ENCODE data around the gene ZFP36L1. TPM values are rescaled to one million over a fixed set of nuclear protein-coding genes. Genes with fewer than 3 reads are reported as not detected.

The ZFP36L1 gene
- total and polyA plus RNA-seq, 2 of the 13 experiments (the other 11 are each of a cell fraction or from before 2014, with no cell fraction given): 7.4 to 10.2 TPM

DNA sequence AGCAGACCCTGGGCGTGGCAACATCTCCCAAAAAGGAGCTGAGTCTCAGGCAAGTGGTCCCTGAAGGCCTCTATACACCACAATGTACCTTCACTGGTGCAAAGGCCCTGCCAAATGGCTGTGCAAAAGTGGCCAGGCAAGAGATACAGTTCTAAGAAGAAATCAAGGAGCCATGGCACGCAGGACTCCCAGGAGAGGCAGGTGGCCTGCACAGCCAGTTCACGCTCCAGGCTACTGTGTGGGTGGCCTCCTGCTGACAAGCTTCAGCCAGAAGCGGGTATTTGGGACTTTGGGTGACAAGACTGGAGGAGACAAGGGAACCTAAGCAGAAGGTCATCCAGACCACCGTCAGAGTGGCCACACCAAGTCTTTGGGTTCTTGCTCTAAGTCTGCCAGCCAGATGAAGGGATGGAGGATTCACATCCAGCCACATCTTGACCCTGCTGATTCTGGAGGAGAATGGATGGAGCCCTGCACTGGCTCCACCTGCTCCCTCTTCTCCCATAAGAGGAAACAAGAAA is 20.5 kb upstream of the ZFP36L1 start:
- no peak overlapping the region for H3K4me2 ChIP-seq (ENCODE audit: low read depth, low read length)
- H4K20me1 ChIP-seq (ENCODE audit: insufficient read depth, low read length): no peaks in the 10 kb centered on the region
- H3K36me3 ChIP-seq (replicated peaks in 1 of 2; ENCODE audit: control insufficient read depth in 1 of 2, insufficient read depth in 2 of 2, low read length in 2 of 2): no peaks in the 10 kb centered on the region
- ChIA-PET POLR2A (interaction anchor here (0.7 to 5.6 kb wide), 4 partner anchors 10 to 97 kb away, joined by 3 to 74 read pairs (median 24); partner anchors contain the start of gene ZFP36L1), CTCF (ENCODE audit: low intra/inter-chr PET ratio, low total read pairs) (no interaction called here)
- peaks cover 46% of the 10 kb centered on the region for H3K4me1 ChIP-seq (ENCODE audit: insufficient read depth, low read length)
- intact Hi-C loops (cut with micrococcal nuclease; ENCODE audit: unreplicated experiment) (loop anchor here (10.0 kb wide), 1 partner anchor 349 kb away; no protein-coding TSS in a partner anchor), in situ Hi-C loops (cut with HindIII; ENCODE audit: extremely low pct_ligation_motif_present, low pct_unique_long_range_greater_than_20kb) (loop anchor here (25.0 kb wide), 1 partner anchor 1201 kb away; the partner anchor contains the start of genes ARG2 and PIGH)
- no peaks in the 10 kb centered on the region for H3K27me3 ChIP-seq (ENCODE audit: control insufficient read depth in 1 of 2, insufficient read depth in 2 of 2, low read length in 2 of 2)
- no peak for ATAC-seq
- no peaks in the 10 kb centered on the region for H3K79me2 ChIP-seq (ENCODE audit: insufficient read depth, low read length)
- no peak overlapping the region for H2AFZ ChIP-seq (ENCODE audit: low read length)
- no peak for FAIRE-seq
- no TSS peak for BruUV-seq (replicated peaks)
- no peak overlapping the region for H3K27ac ChIP-seq (ENCODE audit: extremely low read length, insufficient read depth, low read length)
- no peak overlapping the region for H3K9ac ChIP-seq (ENCODE audit: insufficient read depth, low read depth, low read length)
- 81% methylated on average over 3 of the region's 5 CpGs for WGBS (ENCODE audit: low lambda C conversion rate)
- no peaks in the 10 kb centered on the region for H3K9me3 ChIP-seq (ENCODE audit: low read length)
- TF ChIP-seq SRSF1 (optimal IDR thresholded peaks at IDR 0.05; ENCODE audit: low read depth, low read length): no peak
- no peak for TF ChIP-seq ZHX1 (CRISPR knock-in tag; IDR thresholded peaks at IDR 0.05; ENCODE audit: low read depth)
- no peak for DNase-seq (ENCODE audit: low spot score)
- H3K4me3 ChIP-seq (replicated peaks in 1 of 3; ENCODE audit: insufficient read depth in 1 of 3, low read depth in 2 of 3, low read length in 3 of 3): no peak overlapping the region

DNA sequence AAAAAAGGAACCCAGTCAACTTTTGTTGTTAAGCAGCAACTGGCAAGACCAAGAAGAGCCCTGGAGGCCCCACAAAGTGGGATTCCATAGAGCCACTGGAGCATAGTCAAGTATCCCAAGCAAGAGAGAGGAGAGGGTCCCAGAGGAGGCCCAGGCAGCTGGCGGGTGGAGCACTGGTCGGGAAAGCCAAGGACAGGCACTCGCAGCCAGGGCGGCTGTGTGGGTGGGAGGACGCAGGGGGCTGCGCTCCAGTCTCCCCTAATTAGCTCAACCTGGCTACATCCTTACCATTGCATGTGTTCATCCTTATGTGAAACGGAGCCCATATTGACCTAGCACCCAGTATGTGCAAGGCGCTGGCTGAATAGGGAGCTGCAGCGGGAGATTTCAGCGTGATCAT is 18.3 kb upstream of the ZFP36L1 start:
- no peak overlapping the region for H3K4me3 ChIP-seq (replicated peaks in 1 of 3; ENCODE audit: insufficient read depth in 1 of 3, low read depth in 2 of 3, low read length in 3 of 3)
- no peaks in the 10 kb centered on the region for H3K36me3 ChIP-seq (replicated peaks in 1 of 2; ENCODE audit: control insufficient read depth in 1 of 2, insufficient read depth in 2 of 2, low read length in 2 of 2)
- H4K20me1 ChIP-seq (ENCODE audit: insufficient read depth, low read length): no peaks in the 10 kb centered on the region
- no peak overlapping the region for H3K9ac ChIP-seq (ENCODE audit: insufficient read depth, low read depth, low read length)
- no peaks in the 10 kb centered on the region for H3K9me3 ChIP-seq (ENCODE audit: low read length)
- DNase-seq (ENCODE audit: low spot score) (no peak), ATAC-seq (no peak), FAIRE-seq (no peak)
- peaks cover 47% of the 10 kb centered on the region for H3K4me1 ChIP-seq (ENCODE audit: insufficient read depth, low read length)
- H2AFZ ChIP-seq (ENCODE audit: low read length): no peak overlapping the region
- BruUV-seq (replicated peaks): no TSS peak
- ChIA-PET POLR2A (interaction anchor here (1.0 to 1.1 kb wide), 2 partner anchors 14 to 18 kb away, joined by 3 to 5 read pairs; partner anchors contain the start of gene ZFP36L1), CTCF (ENCODE audit: low intra/inter-chr PET ratio, low total read pairs) (no interaction called here)
- WGBS (ENCODE audit: low lambda C conversion rate): 87% methylated on average over 8 of the region's 10 CpGs
- in situ Hi-C loops (cut with HindIII; ENCODE audit: extremely low pct_ligation_motif_present, low pct_unique_long_range_greater_than_20kb) (loop anchor here (25.0 kb wide), 1 partner anchor 1199 kb away; the partner anchor contains the start of genes ARG2 and PIGH), intact Hi-C loops (cut with micrococcal nuclease; ENCODE audit: unreplicated experiment) (loop anchor here (10.0 kb wide), 1 partner anchor 346 kb away; no protein-coding TSS in a partner anchor)
- no peaks in the 10 kb centered on the region for H3K79me2 ChIP-seq (ENCODE audit: insufficient read depth, low read length)
- H3K27me3 ChIP-seq (ENCODE audit: control insufficient read depth in 1 of 2, insufficient read depth in 2 of 2, low read length in 2 of 2): no peaks in the 10 kb centered on the region; a peak in 1 of 5 replicates
- H3K4me2 ChIP-seq (ENCODE audit: low read depth, low read length): no peak overlapping the region
- no peak overlapping the region for H3K27ac ChIP-seq (ENCODE audit: extremely low read length, insufficient read depth, low read length)
- TF ChIP-seq NFE2L1 (CRISPR knock-in tag; IDR thresholded peaks at IDR 0.05; ENCODE audit: borderline replicate concordance) (no peak), HES4 (CRISPR knock-in tag; IDR thresholded peaks at IDR 0.05; ENCODE audit: borderline replicate concordance) (no peak), FOXP1 (IDR thresholded peaks at IDR 0.05) (no peak), FOXP1 (CRISPR knock-in tag; IDR thresholded peaks at IDR 0.05) (no peak), KLF16 (CRISPR knock-in tag; IDR thresholded peaks at IDR 0.05) (no peak), MAFK (conservative IDR thresholded peaks at IDR 0.05 in 1 of 2, IDR thresholded peaks at IDR 0.05 in 1 of 2; ENCODE audit: low read length in 2 of 2) (no peak), ZNF274 (CRISPR knock-in tag; IDR thresholded peaks at IDR 0.05) (no peak), SALL2 (CRISPR knock-in tag; IDR thresholded peaks at IDR 0.05) (no peak)
- TF ChIP-seq, protein P1, sequence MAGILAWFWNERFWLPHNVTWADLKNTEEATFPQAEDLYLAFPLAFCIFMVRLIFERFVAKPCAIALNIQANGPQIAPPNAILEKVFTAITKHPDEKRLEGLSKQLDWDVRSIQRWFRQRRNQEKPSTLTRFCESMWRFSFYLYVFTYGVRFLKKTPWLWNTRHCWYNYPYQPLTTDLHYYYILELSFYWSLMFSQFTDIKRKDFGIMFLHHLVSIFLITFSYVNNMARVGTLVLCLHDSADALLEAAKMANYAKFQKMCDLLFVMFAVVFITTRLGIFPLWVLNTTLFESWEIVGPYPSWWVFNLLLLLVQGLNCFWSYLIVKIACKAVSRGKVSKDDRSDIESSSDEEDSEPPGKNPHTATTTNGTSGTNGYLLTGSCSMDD (CRISPR knock-in tag; IDR thresholded peaks at IDR 0.05): no peak

Data from HepG2 (cell line).